ENCODE results near the gene SERP2. TPM values are rescaled to one million over a fixed set of nuclear protein-coding genes. Genes with fewer than 3 reads are reported as not detected.
A peak's percentile ranks its signal among the peaks of the same experiment; 100 is the strongest.

The SERP2 gene
- total RNA-seq, 4 donors from 2014 or later: 0.76 to 3.7 (median 1.7) TPM

GRCh38 chr13:44426461-44426860 is 52.8 kb downstream of the SERP2 start:
- TF ChIP-seq CTCF (IDR thresholded peaks at IDR 0.05 in 4 of 5, conservative IDR thresholded peaks at IDR 0.05 in 1 of 5) (no peak), POLR2A (IDR thresholded peaks at IDR 0.05) (no peak)
- Histone ChIP-seq H3K27me3 (no peaks in the 10 kb centered on the region), H3K27ac (no peak overlapping the region), H3K4me3 (no peak overlapping the region), H3K9me3 (no peaks in the 10 kb centered on the region), H3K36me3 (no peaks in the 10 kb centered on the region), H3K4me1 (no peaks in the 10 kb centered on the region)
- intact Hi-C loops (cut with DNase I; ENCODE audit: low total_unique reads): no loop called here
- DNase-seq (no peak), ATAC-seq (no peak)
- in situ Hi-C loops (cut with MboI; ENCODE audit: low sequenced_read_pairs in 4 of 4): loop anchor here in 3 of 4 donors (25.0 kb wide), 2 partner anchors 239 to 514 kb away; no protein-coding TSS in a partner anchor

GRCh38 chr13:44429311-44429710 is 55.7 kb downstream of the SERP2 start:
- intact Hi-C loops (cut with DNase I; ENCODE audit: low total_unique reads): no loop called here
- in situ Hi-C loops (cut with MboI; ENCODE audit: low sequenced_read_pairs in 4 of 4): loop anchor here in 3 of 4 donors (25.0 kb wide), 2 partner anchors 242 to 517 kb away; no protein-coding TSS in a partner anchor
- Histone ChIP-seq H3K36me3 (peaks cover 0 to 13% of the 10 kb centered on the region in 2 donors), H3K4me3 (no peak overlapping the region), H3K27me3 (no peaks in the 10 kb centered on the region), H3K4me1 (peaks cover 6 to 18% of the 10 kb centered on the region in 2 donors), H3K27ac (no peak overlapping the region), H3K9me3 (no peaks in the 10 kb centered on the region)
- no peak for ATAC-seq
- DNase-seq: no peak
- TF ChIP-seq POLR2A (IDR thresholded peaks at IDR 0.05) (no peak), CTCF (IDR thresholded peaks at IDR 0.05 in 4 of 5, conservative IDR thresholded peaks at IDR 0.05 in 1 of 5) (no peak)

GRCh38 chr13:44431150-44431549 is 57.5 kb downstream of the SERP2 start:
- H3K4me1 ChIP-seq: peaks cover 9 to 24% of the 10 kb centered on the region in 2 donors
- no peak overlapping the region for H3K4me3 ChIP-seq
- ATAC-seq (no peak), DNase-seq (no peak)
- peak overlapping the region in 1 of 4 donors; percentile 12 for H3K27ac ChIP-seq
- in situ Hi-C loops (cut with MboI; ENCODE audit: low sequenced_read_pairs in 4 of 4): loop anchor here (10.0 to 25.0 kb wide), 7 partner anchors 116 to 526 kb away; no protein-coding TSS in a partner anchor
- TF ChIP-seq CTCF (IDR thresholded peaks at IDR 0.05 in 4 of 5, conservative IDR thresholded peaks at IDR 0.05 in 1 of 5): no peak
- no peak for TF ChIP-seq POLR2A (IDR thresholded peaks at IDR 0.05)
- no peaks in the 10 kb centered on the region for H3K27me3 ChIP-seq
- no peaks in the 10 kb centered on the region for H3K9me3 ChIP-seq
- peaks cover 0 to 19% of the 10 kb centered on the region in 2 donors for H3K36me3 ChIP-seq
- intact Hi-C loops (cut with DNase I; ENCODE audit: low total_unique reads): loop anchor here (5.0 kb wide), 1 partner anchor 54 kb away; no protein-coding TSS in a partner anchor

GRCh38 chr13:44432650-44433049 is 59.0 kb downstream of the SERP2 start:
- Histone ChIP-seq H3K27ac (peak overlapping the region; percentile 5 to 95 (median 92)), H3K9me3 (no peaks in the 10 kb centered on the region), H3K27me3 (no peaks in the 10 kb centered on the region), H3K4me1 (peaks cover 12 to 27% of the 10 kb centered on the region in 2 donors), H3K36me3 (peaks cover 0 to 19% of the 10 kb centered on the region in 2 donors), H3K4me3 (peak overlapping the region in 1 of 4 donors; percentile 79)
- TF ChIP-seq CTCF (IDR thresholded peaks at IDR 0.05 in 4 of 5, conservative IDR thresholded peaks at IDR 0.05 in 1 of 5) (no peak), POLR2A (IDR thresholded peaks at IDR 0.05) (no peak)
- in situ Hi-C loops (cut with MboI; ENCODE audit: low sequenced_read_pairs in 4 of 4): loop anchor here (10.0 to 25.0 kb wide), 7 partner anchors 118 to 528 kb away; no protein-coding TSS in a partner anchor
- intact Hi-C loops (cut with DNase I; ENCODE audit: low total_unique reads): loop anchor here (5.0 kb wide), 1 partner anchor 55 kb away; no protein-coding TSS in a partner anchor
- ATAC-seq (no peak), DNase-seq (no peak)

Measured in gastrocnemius medialis (tissue), 4 donors.